HepG2 (cell line): Measurements from ENCODE around the gene MTSS2. TPM values are rescaled to one million over a fixed set of nuclear protein-coding genes. Genes with fewer than 3 reads are reported as not detected.
A peak's percentile ranks its signal among the peaks of the same experiment; 100 is the strongest.

ENCODE experiments used
- DMAP1 ChIP-seq: IDR thresholded peaks from 2 replicates; pipeline ENCODE4 v1.6.1; 2016
- IKZF5 ChIP-seq: IDR thresholded peaks from 2 replicates; pipeline ENCODE4 v1.6.1; 2018; ENCODE audit warnings: missing genetic modification reagents, mild to moderate bottlenecking, missing compliant biosample characterization
- MIER2 ChIP-seq: IDR thresholded peaks from 2 replicates; pipeline ENCODE4 v1.6.1; 2016; ENCODE audit warnings: missing biosample characterization, missing genetic modification reagents
- MIXL1 ChIP-seq: IDR thresholded peaks from 2 replicates; pipeline ENCODE4 v1.6.1; 2016
- NONO ChIP-seq, 2 experiments: fragments of 450-650 bp in 1 of 2; sonication (generic) in 1 of 2; formaldehyde crosslinking in 1 of 2; IDR thresholded peaks in 1 of 2; conservative IDR thresholded peaks in 1 of 2; 2 replicates each; pipeline versions ENCODE4 v1.6.1 to v1.8.0; 2017 to 2022; ENCODE audit warnings: mild to moderate bottlenecking in 1 of 2, missing genetic modification reagents in 1 of 2, moderate library complexity in 1 of 2
- POLR2AphosphoS2 ChIP-seq: IDR thresholded peaks from 2 replicates; pipeline ENCODE4 v1.6.1; 2011; ENCODE audit warnings: low read depth, low read length, improper control_type of control experiment
- RAD51 ChIP-seq: fragments of 450-650 bp; IDR thresholded peaks from 2 replicates; pipeline ENCODE4 v1.6.1; 2016; ENCODE audit warnings: borderline replicate concordance
- RNF219 ChIP-seq: sonication (generic); formaldehyde crosslinking; IDR thresholded peaks from 2 replicates; pipeline ENCODE4 v1.5.0; 2020; ENCODE audit warnings: mild to moderate bottlenecking, missing genetic modification reagents
- SALL1 ChIP-seq: sonication (generic); formaldehyde crosslinking; IDR thresholded peaks from 2 replicates; pipeline ENCODE4 v1.8.0; 2022; ENCODE audit warnings: mild to moderate bottlenecking, missing genetic modification reagents
- SMARCE1 ChIP-seq: fragments of 450-650 bp; IDR thresholded peaks from 2 replicates; pipeline ENCODE4 v1.6.1; 2017; ENCODE audit warnings: borderline replicate concordance
- SNAPC2 ChIP-seq: sonication (generic); formaldehyde crosslinking; IDR thresholded peaks from 2 replicates; pipeline ENCODE4 v1.8.1; 2022; ENCODE audit warnings: mild to moderate bottlenecking, missing genetic modification reagents
- SUZ12 ChIP-seq: fragments of 150-350 bp; IDR thresholded peaks from 2 replicates; pipeline ENCODE4 v1.6.1; 2014; ENCODE audit warnings: low read depth, low read length
- TRAFD1 ChIP-seq: sonication (generic); formaldehyde crosslinking; IDR thresholded peaks from 2 replicates; pipeline ENCODE4 v1.5.1; 2020; ENCODE audit warnings: missing genetic modification reagents, mild to moderate bottlenecking, borderline replicate concordance
- ZBTB2 ChIP-seq: sonication (generic); formaldehyde crosslinking; IDR thresholded peaks from 2 replicates; pipeline ENCODE4 v1.8.0; 2022; ENCODE audit warnings: low read depth, missing genetic modification reagents
- ZBTB7A ChIP-seq: sonication (generic); formaldehyde crosslinking; IDR thresholded peaks from 2 replicates; pipeline ENCODE4 v1.8.0; 2022; ENCODE audit warnings: mild to moderate bottlenecking, missing genetic modification reagents
- ZNF569 ChIP-seq: sonication (generic); formaldehyde crosslinking; IDR thresholded peaks from 2 replicates; pipeline ENCODE4 v1.5.0; 2020; ENCODE audit warnings: mild to moderate bottlenecking, missing genetic modification reagents, moderate library complexity, borderline replicate concordance
- ZNF577 ChIP-seq: sonication (generic); formaldehyde crosslinking; IDR thresholded peaks from 2 replicates; pipeline ENCODE4 v1.4.0; 2020; ENCODE audit warnings: mild to moderate bottlenecking, low read depth, missing genetic modification reagents, borderline replicate concordance
- ZNF720 ChIP-seq: sonication (generic); formaldehyde crosslinking; IDR thresholded peaks from 2 replicates; pipeline ENCODE4 v1.4.0; 2020; ENCODE audit warnings: missing genetic modification reagents
- ZNF776 ChIP-seq: sonication (generic); formaldehyde crosslinking; IDR thresholded peaks from 2 replicates; pipeline ENCODE4 v1.4.0; 2020; ENCODE audit warnings: mild to moderate bottlenecking, missing genetic modification reagents
- ZNF816 ChIP-seq: sonication (generic); formaldehyde crosslinking; IDR thresholded peaks from 2 replicates; pipeline ENCODE4 v1.8.0; 2022; ENCODE audit warnings: missing genetic modification reagents, mild to moderate bottlenecking, borderline replicate concordance
- ZNF839 ChIP-seq: sonication (generic); formaldehyde crosslinking; IDR thresholded peaks from 2 replicates; pipeline ENCODE4 v1.4.0; 2020; ENCODE audit warnings: missing genetic modification reagents, mild to moderate bottlenecking, borderline replicate concordance
- polyA plus RNA-seq, 8 experiments: library from polyadenylated mRNA; depleted of rRNA in 3 of 8; stranded (reverse) in 7 of 8; unstranded in 1 of 8; fragments of >200 nt; fragmentation: Illumina TruSeq in 4 of 8; extraction: Trizol in 4 of 8; gene quantifications; 2 replicates each; pipeline versions ENCODE4 v1.2.1 to v1.2.3, GENCODE V29; 2011 to 2016; ENCODE audit warnings: low read depth in 4 of 8, missing spikeins in 1 of 8, mixed read lengths in 1 of 8; ENCODE audit not compliant: insufficient read depth in 1 of 8
- total RNA-seq, 5 experiments: library from RNA; depleted of rRNA; stranded (reverse); fragments of >200 nt; fragmentation: Illumina TruSeq; extraction: Trizol; gene quantifications; 2 replicates each; pipeline ENCODE4 v1.2.3, GENCODE V29; 2016; ENCODE audit warnings: low read depth in 1 of 5

The MTSS2 gene
- total and polyA plus RNA-seq, 2 of the 13 experiments (the other 11 are each of a cell fraction or from before 2014, with no cell fraction given): 132 to 242 TPM

- peak; percentile 87; the same call in 1 of the 2 replicates for TF ChIP-seq IKZF5
- peak; percentile 94 for TF ChIP-seq DMAP1
- 0 out of 2 replicates have a peak, but pooled peaks have one; percentile 44 for TF ChIP-seq ZNF776 (CRISPR knock-in tag)
- no peak for TF ChIP-seq SNAPC2 (CRISPR knock-in tag)
- no peak for TF ChIP-seq TRAFD1
- no peak for TF ChIP-seq SMARCE1
- peak; percentile 80; the same call in 1 of the 2 replicates for TF ChIP-seq ZBTB7A (CRISPR knock-in tag)
- TF ChIP-seq MIXL1 (CRISPR knock-in tag): peak; percentile 73; the same call in 1 of the 2 replicates
- no peak for TF ChIP-seq ZNF720 (CRISPR knock-in tag)
- peak; percentile 94 for TF ChIP-seq SALL1
- no peak for TF ChIP-seq SUZ12
- no peak for TF ChIP-seq MIER2 (CRISPR knock-in tag)
- TF ChIP-seq ZNF816 (CRISPR knock-in tag): no peak
- TF ChIP-seq ZNF839: peak; percentile 86; the same call in 1 of the 2 replicates
- TF ChIP-seq RNF219 (CRISPR knock-in tag): no peak
- TF ChIP-seq NONO (IDR thresholded peaks at IDR 0.05): no peak
- TF ChIP-seq NONO (CRISPR knock-in tag; conservative IDR thresholded peaks at IDR 0.05): no peak
- TF ChIP-seq ZBTB2: no peak
- TF ChIP-seq RAD51: no peak
- no peak for TF ChIP-seq POLR2AphosphoS2
- no peak for TF ChIP-seq ZNF577 (CRISPR knock-in tag)
- no peak for TF ChIP-seq ZNF569 (CRISPR knock-in tag)
Measured at GRCh38 chr16:70711211-70712031, 25.6 kb upstream of the MTSS2 start (continued).
